ENCODE measurements around the gene WNT2B. TPM values are rescaled to one million over a fixed set of nuclear protein-coding genes. Genes with fewer than 3 reads are reported as not detected.

WNT2B gene
- total RNA-seq, 6 experiments from 2014 or later, result 0.20 to 0.68 (median 0.37) TPM

- DNase-seq (no peak), ATAC-seq (no peak)
- H3K27ac ChIP-seq, result no peak overlapping the region
- H3K36me3 ChIP-seq, result no peaks in the 10 kb centered on the region
- no peaks in the 10 kb centered on the region for H3K4me1 ChIP-seq
- intact Hi-C loops (cut with DNase I), result no loop called here
- H3K27me3 ChIP-seq, result no peaks in the 10 kb centered on the region
- TF ChIP-seq CTCF (IDR thresholded peaks at IDR 0.05) (no peak), POLR2A (IDR thresholded peaks at IDR 0.05) (no peak)
- H3K9me3 ChIP-seq, result no peaks in the 10 kb centered on the region
- no peak overlapping the region for H3K4me3 ChIP-seq
- WGBS (ENCODE audit: insufficient coverage, low coverage, low lambda C conversion rate, missing lambda C conversion rate), result 72% methylated on average over 4 of the region's 8 CpGs
Observed at GRCh38 chr1:112524251-112524650, 15.5 kb downstream of the WNT2B start.

GRCh38 chr1:112524986-112525385, 16.2 kb downstream of the WNT2B start:
- intact Hi-C loops (cut with DNase I), result no loop called here
- H3K36me3 ChIP-seq, result no peaks in the 10 kb centered on the region
- no peak overlapping the region for H3K4me3 ChIP-seq
- TF ChIP-seq CTCF (IDR thresholded peaks at IDR 0.05) (no peak), POLR2A (IDR thresholded peaks at IDR 0.05) (no peak)
- no CpG with 5 or more reads among the region's 1 CpG for WGBS (ENCODE audit: insufficient coverage, low coverage, low lambda C conversion rate, missing lambda C conversion rate)
- DNase-seq (no peak), ATAC-seq (no peak)
- no peak overlapping the region for H3K27ac ChIP-seq
- H3K9me3 ChIP-seq, result no peaks in the 10 kb centered on the region
- H3K27me3 ChIP-seq, result no peaks in the 10 kb centered on the region
- no peaks in the 10 kb centered on the region for H3K4me1 ChIP-seq

GRCh38 chr1:112527266-112528010, 18.7 kb downstream of the WNT2B start:
- Histone ChIP-seq H3K9me3 (no peaks in the 10 kb centered on the region), H3K36me3 (peaks cover 0 to 3% (median 0%) of the 10 kb centered on the region in 4 donors), H3K4me1 (no peaks in the 10 kb centered on the region), H3K27ac (no peak overlapping the region), H3K4me3 (no peak overlapping the region), H3K27me3 (no peaks in the 10 kb centered on the region)
- DNase-seq, result no peak
- no peak for ATAC-seq
- 83% methylated on average over 3 of the region's 4 CpGs for WGBS (ENCODE audit: insufficient coverage, low coverage, low lambda C conversion rate, missing lambda C conversion rate)
- no peak for TF ChIP-seq POLR2A (IDR thresholded peaks at IDR 0.05)
- TF ChIP-seq CTCF (IDR thresholded peaks at IDR 0.05), result no peak
- intact Hi-C loops (cut with DNase I), result no loop called here

- Histone ChIP-seq H3K4me1 (no peaks in the 10 kb centered on the region), H3K36me3 (peaks cover 0 to 3% (median 0%) of the 10 kb centered on the region in 4 donors), H3K9me3 (no peaks in the 10 kb centered on the region), H3K27ac (no peak overlapping the region), H3K27me3 (no peaks in the 10 kb centered on the region), H3K4me3 (no peak overlapping the region)
- DNase-seq, result no peak
- TF ChIP-seq POLR2A (IDR thresholded peaks at IDR 0.05) (no peak), CTCF (IDR thresholded peaks at IDR 0.05) (no peak)
- no peak for ATAC-seq
- intact Hi-C loops (cut with DNase I), result no loop called here
Observed at GRCh38 chr1:112528076-112528475, 19.3 kb downstream of the WNT2B start.

GRCh38 chr1:112529301-112529700, 20.5 kb downstream of the WNT2B start:
- Histone ChIP-seq H3K4me3 (no peak overlapping the region), H3K27me3 (no peaks in the 10 kb centered on the region), H3K36me3 (peaks cover 0 to 3% (median 0%) of the 10 kb centered on the region in 4 donors), H3K9me3 (no peaks in the 10 kb centered on the region), H3K27ac (no peak overlapping the region), H3K4me1 (no peaks in the 10 kb centered on the region)
- no peak for TF ChIP-seq CTCF (IDR thresholded peaks at IDR 0.05)
- TF ChIP-seq POLR2A (IDR thresholded peaks at IDR 0.05), result no peak
- ATAC-seq (no peak), DNase-seq (no peak)
- intact Hi-C loops (cut with DNase I), result no loop called here
